MM.1S (cell line): ENCODE results near the gene SLC6A7.

Source experiments
- CTCF ChIP-seq: fragments of 300-600 bp; sonication (generic); IDR thresholded peaks from 2 replicates; pipeline ENCODE4 v1.5.1; 2016; ENCODE audit warnings: antibody characterized with exemption, low read length, mixed read lengths
- EZH2 ChIP-seq: fragments of 300-600 bp; sonication (generic); optimal IDR thresholded peaks from 2 replicates; pipeline ENCODE3; 2017; ENCODE audit warnings: low read depth, mild to moderate bottlenecking, antibody characterized with exemption, low read length, mixed read lengths

GRCh38 chr5:150190503-150190979 is 679 bp downstream of the SLC6A7 start:
- TF ChIP-seq CTCF (no peak), EZH2 (no peak)
